ENCODE measurements around the gene AP3S2. TPM values are rescaled to one million over a fixed set of nuclear protein-coding genes. Genes with fewer than 3 reads are reported as not detected.

AP3S2 gene
- total RNA-seq, 1 experiment from 2014 or later, result 23.3 TPM

DNA sequence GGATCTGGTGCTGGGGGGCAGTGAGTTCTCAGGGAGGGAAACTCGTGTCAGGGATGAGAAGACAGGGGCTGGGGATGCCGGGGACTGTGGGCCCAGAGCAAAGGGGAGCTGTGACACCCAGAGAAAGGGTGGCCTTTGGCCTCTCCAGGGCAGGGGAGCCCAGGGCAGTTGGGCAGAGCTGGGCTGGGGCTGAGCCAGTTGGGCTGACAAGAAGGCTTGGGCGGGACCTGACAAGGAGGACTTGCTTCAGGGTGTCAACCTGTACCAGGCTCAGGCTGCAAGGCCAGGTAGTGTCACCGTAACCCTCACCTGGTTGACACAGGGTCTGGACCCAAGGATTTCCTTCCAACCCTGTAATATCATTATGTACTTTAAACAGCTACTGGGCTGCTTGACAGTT, 66.0 kb downstream of the AP3S2 start:
- no peaks in the 10 kb centered on the region for H3K9me2 ChIP-seq (ENCODE audit: insufficient read depth)
- CTCF ChIA-PET, result no interaction called here
- no peak for TF ChIP-seq SP1 (IDR thresholded peaks at IDR 0.05; ENCODE audit: low read depth)
- no peak for TF ChIP-seq ZNF274 (IDR thresholded peaks at IDR 0.05; ENCODE audit: low read depth, low read length)
- no peak for TF ChIP-seq TCF7L2 (IDR thresholded peaks at IDR 0.05; ENCODE audit: borderline replicate concordance, extremely low read depth, insufficient read depth, insufficient read length)
- TF ChIP-seq ZBTB33 (IDR thresholded peaks at IDR 0.05; ENCODE audit: extremely low read depth, insufficient replicate concordance, low read length), result no peak
- no peak for TF ChIP-seq MAX (IDR thresholded peaks at IDR 0.05)
- no peak for TF ChIP-seq SRF (IDR thresholded peaks at IDR 0.05; ENCODE audit: low read depth)
- TF ChIP-seq, protein P1, sequence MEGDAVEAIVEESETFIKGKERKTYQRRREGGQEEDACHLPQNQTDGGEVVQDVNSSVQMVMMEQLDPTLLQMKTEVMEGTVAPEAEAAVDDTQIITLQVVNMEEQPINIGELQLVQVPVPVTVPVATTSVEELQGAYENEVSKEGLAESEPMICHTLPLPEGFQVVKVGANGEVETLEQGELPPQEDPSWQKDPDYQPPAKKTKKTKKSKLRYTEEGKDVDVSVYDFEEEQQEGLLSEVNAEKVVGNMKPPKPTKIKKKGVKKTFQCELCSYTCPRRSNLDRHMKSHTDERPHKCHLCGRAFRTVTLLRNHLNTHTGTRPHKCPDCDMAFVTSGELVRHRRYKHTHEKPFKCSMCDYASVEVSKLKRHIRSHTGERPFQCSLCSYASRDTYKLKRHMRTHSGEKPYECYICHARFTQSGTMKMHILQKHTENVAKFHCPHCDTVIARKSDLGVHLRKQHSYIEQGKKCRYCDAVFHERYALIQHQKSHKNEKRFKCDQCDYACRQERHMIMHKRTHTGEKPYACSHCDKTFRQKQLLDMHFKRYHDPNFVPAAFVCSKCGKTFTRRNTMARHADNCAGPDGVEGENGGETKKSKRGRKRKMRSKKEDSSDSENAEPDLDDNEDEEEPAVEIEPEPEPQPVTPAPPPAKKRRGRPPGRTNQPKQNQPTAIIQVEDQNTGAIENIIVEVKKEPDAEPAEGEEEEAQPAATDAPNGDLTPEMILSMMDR (IDR thresholded peaks at IDR 0.05 in 2 of 3, conservative IDR thresholded peaks at IDR 0.05 in 1 of 3; ENCODE audit: borderline replicate concordance in 1 of 3, insufficient read depth in 1 of 3, low read depth in 2 of 3, low read length in 2 of 3), result no peak
- TF ChIP-seq, protein P2, sequence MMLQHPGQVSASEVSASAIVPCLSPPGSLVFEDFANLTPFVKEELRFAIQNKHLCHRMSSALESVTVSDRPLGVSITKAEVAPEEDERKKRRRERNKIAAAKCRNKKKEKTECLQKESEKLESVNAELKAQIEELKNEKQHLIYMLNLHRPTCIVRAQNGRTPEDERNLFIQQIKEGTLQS (IDR thresholded peaks at IDR 0.05), result no peak
- TF ChIP-seq JUND (IDR thresholded peaks at IDR 0.05), result no peak
- no peak for TF ChIP-seq EGR1 (IDR thresholded peaks at IDR 0.05; ENCODE audit: low read depth)
- no peak for TF ChIP-seq FOSL1 (IDR thresholded peaks at IDR 0.05; ENCODE audit: low read depth)
- TF ChIP-seq CBX3 (IDR thresholded peaks at IDR 0.05; ENCODE audit: low read depth), result no peak
- H4K20me1 ChIP-seq (ENCODE audit: insufficient read depth), result no peaks in the 10 kb centered on the region
- POLR2A ChIA-PET, result no interaction called here
- no peaks in the 10 kb centered on the region for H3K9me3 ChIP-seq (ENCODE audit: control insufficient read depth in 1 of 2, insufficient read depth in 1 of 2, low read depth in 1 of 2, low read length in 2 of 2)
- no peak overlapping the region for H3K9ac ChIP-seq (ENCODE audit: low read length)
- RAD21 ChIA-PET (ENCODE audit: low non-redundant PET in 1 of 2, low total read pairs in 2 of 2, uncharacterized antibody in 2 of 2, unreplicated experiment in 2 of 2), result no interaction called here
- intact Hi-C loops (cut with micrococcal nuclease), result no loop called here
- H3K4me3 ChIP-seq (replicated peaks in 1 of 2; ENCODE audit: low read depth in 1 of 2, low read length in 2 of 2), result no peak overlapping the region
- H3K79me2 ChIP-seq (ENCODE audit: insufficient read depth, low read length), result no peaks in the 10 kb centered on the region
- H2AFZ ChIP-seq (ENCODE audit: low read depth, low read length, poor library complexity, severe bottlenecking), result no peak overlapping the region
- no peaks in the 10 kb centered on the region for H3K27me3 ChIP-seq (ENCODE audit: insufficient read depth, low read length)
- no peak for ATAC-seq
- peaks cover 5 to 21% of the 10 kb centered on the region in 2 experiments; a peak in 3 of 4 replicates for H3K4me1 ChIP-seq (ENCODE audit: control insufficient read depth in 1 of 2, insufficient read depth in 2 of 2, low read length in 2 of 2)
- H3K27ac ChIP-seq (ENCODE audit: low read depth, low read length), result no peak overlapping the region
- no peak overlapping the region for H3K4me2 ChIP-seq (ENCODE audit: low read length)
- H3K36me3 ChIP-seq (ENCODE audit: control insufficient read depth in 1 of 2, insufficient read depth in 2 of 2, low read length in 2 of 2), result no peaks in the 10 kb centered on the region
- BruUV-seq (replicated peaks), result no TSS peak
- no peak for DNase-seq (ENCODE audit: low read depth, low spot score)
